ENCODE measurements around the gene PRKN. TPM values are rescaled to one million over a fixed set of nuclear protein-coding genes. Genes with fewer than 3 reads are reported as not detected.

Gene PRKN
- total and polyA plus RNA-seq, 2 experiments from 2014 or later: 1.2 to 2.3 TPM

DNA sequence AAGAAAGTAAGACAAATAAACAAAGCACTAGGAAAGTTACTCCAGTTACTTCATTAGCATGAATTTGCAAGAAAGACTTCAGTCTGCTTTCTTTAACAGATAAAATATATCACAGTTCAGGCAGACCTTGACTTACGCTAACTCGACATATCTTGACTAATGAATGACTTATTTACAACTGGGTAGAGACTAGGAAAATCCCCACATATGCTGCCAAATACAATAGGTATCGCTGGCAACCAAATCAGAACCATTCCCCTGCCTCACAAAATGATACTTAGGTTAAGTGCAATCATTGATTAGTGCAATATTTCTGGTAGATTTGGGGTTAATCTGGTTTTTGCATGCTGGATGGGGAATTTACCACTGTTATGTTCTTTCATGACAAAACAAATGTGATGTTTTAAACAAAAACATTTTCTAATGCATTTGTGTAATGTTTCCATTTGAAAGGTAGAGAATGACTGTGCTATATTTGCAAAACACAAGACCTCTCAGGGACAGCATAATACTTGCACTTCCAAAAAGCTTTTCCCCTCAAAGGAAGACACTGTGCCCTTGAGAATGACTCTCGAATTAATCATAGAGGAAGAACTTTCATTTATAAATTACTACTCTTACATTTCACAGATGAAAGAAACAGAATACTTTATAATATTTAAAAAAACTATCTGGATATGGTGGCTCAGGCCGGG, 101.6 kb downstream of the PRKN start:
- H3K27me3 ChIP-seq (replicated peaks; ENCODE audit: insufficient read depth): no peaks in the 10 kb centered on the region
- no peak overlapping the region for H3K27ac ChIP-seq
- TF ChIP-seq EZH2 (IDR thresholded peaks at IDR 0.05; ENCODE audit: insufficient read depth, poor library complexity, severe bottlenecking): no peak
- no peak for TF ChIP-seq EZH2phosphoT487 (IDR thresholded peaks at IDR 0.05; ENCODE audit: insufficient read depth, low read depth)
- H2AFZ ChIP-seq: no peak overlapping the region
- no peaks in the 10 kb centered on the region for H3K36me3 ChIP-seq (ENCODE audit: low read depth)
- H3K4me2 ChIP-seq (ENCODE audit: unreplicated experiment): no peak overlapping the region
- WGBS, 2 experiments (ENCODE audit: low coverage in 1 of 2, low lambda C conversion rate in 2 of 2, missing lambda C conversion rate in 2 of 2): 84 to 89% methylated on average over 5 of the region's 5 CpGs
- H3F3A ChIP-seq (ENCODE audit: insufficient read depth): no peaks in the 10 kb centered on the region
- no peaks in the 10 kb centered on the region for H4K20me1 ChIP-seq (ENCODE audit: insufficient read depth)
- H3K4me1 ChIP-seq (ENCODE audit: insufficient read depth): no peaks in the 10 kb centered on the region
- no peaks in the 10 kb centered on the region for H3K9me3 ChIP-seq (ENCODE audit: low read depth)
- no peaks in the 10 kb centered on the region; the same call in 1 of the 2 replicates for H3K9me2 ChIP-seq (ENCODE audit: insufficient read depth)
- in situ Hi-C loops (cut with MboI): no loop called here
- H3K4me3 ChIP-seq: no peak overlapping the region
- no peaks in the 10 kb centered on the region for H3K79me2 ChIP-seq (ENCODE audit: insufficient read depth)
- H3K9ac ChIP-seq: no peak overlapping the region
- DNase-seq: no peak

DNA sequence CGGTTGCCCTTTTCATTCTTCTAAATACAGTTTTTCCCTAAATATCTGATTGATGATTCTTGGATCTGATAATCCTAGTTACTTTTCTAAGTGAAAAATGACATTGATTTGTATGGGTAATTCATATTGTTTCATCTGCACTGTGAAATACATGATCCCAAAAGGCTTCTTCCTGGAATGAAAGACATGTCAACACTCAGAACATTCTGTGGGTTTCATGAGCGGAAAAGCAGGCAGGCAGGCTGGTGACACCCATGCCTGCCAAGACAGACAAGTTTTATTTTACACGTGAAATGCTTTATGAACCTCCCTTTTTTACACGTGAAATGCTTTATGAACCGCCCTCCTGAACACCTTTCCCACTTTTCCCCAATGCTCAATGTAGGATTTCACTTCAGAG, 105.0 kb downstream of the PRKN start:
- Histone ChIP-seq H3K4me1 (ENCODE audit: insufficient read depth) (no peaks in the 10 kb centered on the region), H3K27ac (no peak overlapping the region), H3K4me3 (no peak overlapping the region), H3K9ac (no peak overlapping the region), H3K79me2 (ENCODE audit: insufficient read depth) (no peaks in the 10 kb centered on the region), H3K36me3 (ENCODE audit: low read depth) (no peaks in the 10 kb centered on the region), H3K27me3 (replicated peaks; ENCODE audit: insufficient read depth) (no peaks in the 10 kb centered on the region), H3K4me2 (ENCODE audit: unreplicated experiment) (no peak overlapping the region), H3F3A (ENCODE audit: insufficient read depth) (no peaks in the 10 kb centered on the region), H3K9me3 (ENCODE audit: low read depth) (no peaks in the 10 kb centered on the region), H4K20me1 (ENCODE audit: insufficient read depth) (no peaks in the 10 kb centered on the region), H3K9me2 (ENCODE audit: insufficient read depth) (no peaks in the 10 kb centered on the region), H2AFZ (no peak overlapping the region)
- in situ Hi-C loops (cut with MboI): no loop called here
- DNase-seq: no peak
- 64% methylated on average over 5 of the region's 5 CpGs for WGBS, 2 experiments (ENCODE audit: low coverage in 1 of 2, low lambda C conversion rate in 2 of 2, missing lambda C conversion rate in 2 of 2)
- TF ChIP-seq EZH2phosphoT487 (IDR thresholded peaks at IDR 0.05; ENCODE audit: insufficient read depth, low read depth) (no peak), EZH2 (IDR thresholded peaks at IDR 0.05; ENCODE audit: insufficient read depth, poor library complexity, severe bottlenecking) (no peak)

DNA sequence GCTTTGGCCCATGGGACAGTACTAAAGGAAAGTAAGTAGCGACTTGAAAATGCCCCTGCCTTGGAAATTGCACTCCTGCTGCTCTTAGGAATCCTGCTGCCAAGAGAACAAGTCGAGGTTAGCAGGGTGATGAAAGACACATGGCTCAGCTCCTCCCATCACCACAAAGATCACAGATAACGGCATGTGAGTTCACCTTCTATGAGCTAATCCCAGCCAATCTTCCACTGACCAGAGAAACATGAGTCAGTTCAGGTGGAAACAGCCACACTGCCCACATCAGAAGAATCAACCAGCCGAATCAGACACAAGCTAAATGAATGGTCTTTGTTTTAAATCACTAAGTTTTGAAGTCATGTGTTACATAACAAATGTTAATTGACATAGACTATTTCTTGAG, 106.3 kb downstream of the PRKN start:
- no peaks in the 10 kb centered on the region for H3K79me2 ChIP-seq (ENCODE audit: insufficient read depth)
- peak; percentile 9 for DNase-seq
- no peaks in the 10 kb centered on the region for H4K20me1 ChIP-seq (ENCODE audit: insufficient read depth)
- no peak overlapping the region for H3K4me3 ChIP-seq
- H3K9ac ChIP-seq: no peak overlapping the region
- TF ChIP-seq EZH2 (IDR thresholded peaks at IDR 0.05; ENCODE audit: insufficient read depth, poor library complexity, severe bottlenecking) (no peak), EZH2phosphoT487 (IDR thresholded peaks at IDR 0.05; ENCODE audit: insufficient read depth, low read depth) (no peak)
- no peaks in the 10 kb centered on the region for H3K4me1 ChIP-seq (ENCODE audit: insufficient read depth)
- H3K9me2 ChIP-seq (ENCODE audit: insufficient read depth): no peaks in the 10 kb centered on the region
- H3K27me3 ChIP-seq (replicated peaks; ENCODE audit: insufficient read depth): no peaks in the 10 kb centered on the region
- WGBS, 2 experiments (ENCODE audit: low coverage in 1 of 2, low lambda C conversion rate in 2 of 2, missing lambda C conversion rate in 2 of 2): 64 to 68% methylated on average over 4 of the region's 4 CpGs
- H3F3A ChIP-seq (ENCODE audit: insufficient read depth): no peaks in the 10 kb centered on the region
- in situ Hi-C loops (cut with MboI): no loop called here
- no peak overlapping the region for H2AFZ ChIP-seq
- no peaks in the 10 kb centered on the region for H3K36me3 ChIP-seq (ENCODE audit: low read depth)
- H3K9me3 ChIP-seq (ENCODE audit: low read depth): no peaks in the 10 kb centered on the region
- no peak overlapping the region for H3K4me2 ChIP-seq (ENCODE audit: unreplicated experiment)
- H3K27ac ChIP-seq: no peak overlapping the region

GRCh38 chr6:162620073-162620472, 107.5 kb downstream of the PRKN start:
- Histone ChIP-seq H4K20me1 (ENCODE audit: insufficient read depth) (no peaks in the 10 kb centered on the region), H3K4me1 (ENCODE audit: insufficient read depth) (no peaks in the 10 kb centered on the region), H3K9me3 (ENCODE audit: low read depth) (no peaks in the 10 kb centered on the region), H3K9ac (no peak overlapping the region), H3K4me2 (ENCODE audit: unreplicated experiment) (no peak overlapping the region), H3K27me3 (replicated peaks; ENCODE audit: insufficient read depth) (no peaks in the 10 kb centered on the region), H3K27ac (no peak overlapping the region), H2AFZ (no peak overlapping the region), H3K4me3 (no peak overlapping the region), H3K36me3 (ENCODE audit: low read depth) (no peaks in the 10 kb centered on the region), H3K79me2 (ENCODE audit: insufficient read depth) (no peaks in the 10 kb centered on the region), H3F3A (ENCODE audit: insufficient read depth) (no peaks in the 10 kb centered on the region), H3K9me2 (ENCODE audit: insufficient read depth) (no peaks in the 10 kb centered on the region)
- 85 to 90% methylated on average over 2 of the region's 2 CpGs for WGBS, 2 experiments (ENCODE audit: low coverage in 1 of 2, low lambda C conversion rate in 2 of 2, missing lambda C conversion rate in 2 of 2)
- TF ChIP-seq EZH2phosphoT487 (IDR thresholded peaks at IDR 0.05; ENCODE audit: insufficient read depth, low read depth) (no peak), EZH2 (IDR thresholded peaks at IDR 0.05; ENCODE audit: insufficient read depth, poor library complexity, severe bottlenecking) (no peak)
- in situ Hi-C loops (cut with MboI): no loop called here
- no peak for DNase-seq
